Naive thymus-derived CD8-positive, alpha-beta T cell (primary cell): ENCODE results near the gene WIPF1. TPM values are rescaled to one million over a fixed set of nuclear protein-coding genes. Genes with fewer than 3 reads are reported as not detected.
"Not testable (repeated sequence)": the region's sequence is repeated elsewhere in the genome, so short reads cannot be mapped to it uniquely, and the experiment has no call there.

Source experiments
- ATAC-seq, 2 donors: fragments of 150-1000 bp; cut with Tn5 transposase in 1 of 2; sonication (Bioruptor Pico), chemical (Tn5 transposase) in 1 of 2; 1 replicate in 1 of 2; 2 replicates in 1 of 2; pipeline ENCODE4 v1.10.0; 2021; ENCODE audit warnings: mild to moderate bottlenecking in 2 of 2, moderate library complexity in 2 of 2
- POLR2A ChIA-PET: fragments of 350-600 bp; sonication (Branson Sonifier 250); formaldehyde crosslinking; loops from one replicate; lab custom pipeline; 2021; ENCODE audit warnings: antibody characterized with exemption; lab: Charles Lee
- DNase-seq, 10 donors: peaks; one replicate each; pipeline versions ENCODE4 v3.0.0 to v3.0.0-alpha.2; 2020 to 2022
- H3K27ac Mint-ChIP-seq, 10 donors: one replicate each; pipeline ENCODE4 v1.8.0; 2020 to 2022; ENCODE audit warnings: mild to moderate bottlenecking in 10 of 10, mixed read lengths in 10 of 10, moderate library complexity in 4 of 10, inconsistent platforms in 1 of 10
- H3K27me3 Mint-ChIP-seq, 5 donors: one replicate each; pipeline ENCODE4 v1.8.0; 2021 to 2022; ENCODE audit warnings: mixed read lengths in 5 of 5
- H3K36me3 Mint-ChIP-seq, 3 donors: one replicate each; pipeline ENCODE4 v1.8.0; 2020 to 2022; ENCODE audit warnings: mixed read lengths in 3 of 3, mild to moderate bottlenecking in 2 of 3, inconsistent platforms in 1 of 3
- H3K4me1 Mint-ChIP-seq, 4 donors: one replicate each; pipeline ENCODE4 v1.8.0; 2021 to 2022; ENCODE audit warnings: mixed read lengths in 4 of 4
- H3K4me3 Mint-ChIP-seq, 10 donors: one replicate each; pipeline ENCODE4 v1.8.0; 2020 to 2022; ENCODE audit warnings: mild to moderate bottlenecking in 10 of 10, mixed read lengths in 10 of 10, moderate library complexity in 6 of 10, inconsistent platforms in 1 of 10
- H3K9me3 Mint-ChIP-seq, 9 donors: one replicate each; pipeline ENCODE4 v1.8.0; 2020 to 2022; ENCODE audit warnings: mixed read lengths in 9 of 9, mild to moderate bottlenecking in 3 of 9, inconsistent platforms in 1 of 9, moderate library complexity in 1 of 9
- polyA plus RNA-seq, 3 donors: library from polyadenylated mRNA; unstranded; fragments of 300-500 nt; fragmentation: Illumina TruSeq; gene quantifications; one replicate each; pipeline ENCODE4 v1.2.3, GENCODE V29; 2021
- total RNA-seq, 8 experiments: library from RNA in 2 of 8; stranded (reverse) in 2 of 8; gene quantifications; one replicate each; pipeline ENCODE4 v1.2.3 and lab custom pipeline; 2021 to 2026

WIPF1 gene
- total and polyA plus RNA-seq, 5 experiments from 2014 or later = 97.5 to 419 (median 116) TPM

- ATAC-seq (no peak), DNase-seq (no peak)
- peaks cover 0 to 12% (median 3%) of the 10 kb centered on the region in 3 donors for H3K36me3 Mint-ChIP-seq
- POLR2A ChIA-PET = interaction anchor here (0.7 to 1.2 kb wide), 3 partner anchors 9 to 74 kb away, joined by 3 read pairs; partner anchors contain the start of gene WIPF1
- H3K4me1 Mint-ChIP-seq = peaks cover 11 to 60% (median 42%) of the 10 kb centered on the region in 4 donors
- no peaks in the 10 kb centered on the region for H3K9me3 Mint-ChIP-seq
- peak overlapping the region in 8 of 10 donors; percentile 2 to 51 (median 18) for H3K4me3 Mint-ChIP-seq
- peak overlapping the region; percentile 6 to 91 (median 82) for H3K27ac Mint-ChIP-seq
- H3K27me3 Mint-ChIP-seq = no peaks in the 10 kb centered on the region
Observed at GRCh38 chr2:174552880-174553279, 44.7 kb downstream of the WIPF1 start.

GRCh38 chr2:174551697-174552096 is 45.9 kb downstream of the WIPF1 start:
- H3K4me3 Mint-ChIP-seq = peak overlapping the region in 3 of 10 donors; percentile 2 to 36 (median 28)
- H3K9me3 Mint-ChIP-seq = no peaks in the 10 kb centered on the region
- DNase-seq (no peak), ATAC-seq (peak in 1 of 2 donors; percentile 41)
- peak overlapping the region; percentile 49 to 91 (median 82) for H3K27ac Mint-ChIP-seq
- H3K4me1 Mint-ChIP-seq = peaks cover 17 to 63% (median 46%) of the 10 kb centered on the region in 4 donors
- POLR2A ChIA-PET = interaction anchor here (0.6 to 1.3 kb wide), 4 partner anchors 9 to 66 kb away, joined by 3 to 6 read pairs (median 3); partner anchors contain the start of gene WIPF1
- no peaks in the 10 kb centered on the region for H3K27me3 Mint-ChIP-seq
- peaks cover 0 to 10% (median 4%) of the 10 kb centered on the region in 3 donors for H3K36me3 Mint-ChIP-seq

GRCh38 chr2:174548646-174549045 is 49.0 kb downstream of the WIPF1 start:
- H3K4me3 Mint-ChIP-seq, H3K27ac Mint-ChIP-seq, DNase-seq, H3K36me3 Mint-ChIP-seq, H3K9me3 Mint-ChIP-seq, ATAC-seq, H3K27me3 Mint-ChIP-seq: not testable (repeated sequence)
- H3K4me1 Mint-ChIP-seq = peaks cover 15 to 47% (median 38%) of the 10 kb centered on the region in 4 donors
- POLR2A ChIA-PET = interaction anchor here (1.5 kb wide), 1 partner anchor 55 kb away, joined by 4 read pairs; no protein-coding TSS in a partner anchor

GRCh38 chr2:174548021-174548420 is 49.6 kb downstream of the WIPF1 start:
- DNase-seq, H3K4me3 Mint-ChIP-seq, H3K36me3 Mint-ChIP-seq, H3K9me3 Mint-ChIP-seq, H3K27me3 Mint-ChIP-seq, ATAC-seq: not testable (repeated sequence)
- POLR2A ChIA-PET = interaction anchor here (1.5 kb wide), 1 partner anchor 55 kb away, joined by 4 read pairs; no protein-coding TSS in a partner anchor
- Mint-ChIP-seq H3K4me1 (peaks cover 15 to 47% (median 37%) of the 10 kb centered on the region in 4 donors), H3K27ac (peak overlapping the region in 1 of 10 donors; percentile 74)

GRCh38 chr2:174546519-174547506 is 50.8 kb downstream of the WIPF1 start:
- POLR2A ChIA-PET = interaction anchor here (0.5 to 2.0 kb wide), 7 partner anchors 8 to 83 kb away, joined by 3 to 12 read pairs (median 4); no protein-coding TSS in a partner anchor

GRCh38 chr2:174545240-174545639 is 52.4 kb downstream of the WIPF1 start:
- Mint-ChIP-seq H3K27ac (peak overlapping the region in 6 of 10 donors; percentile 19 to 64 (median 52)), H3K4me3 (no peak overlapping the region), H3K27me3 (no peaks in the 10 kb centered on the region), H3K4me1 (peaks cover 12 to 31% (median 18%) of the 10 kb centered on the region in 4 donors), H3K9me3 (no peaks in the 10 kb centered on the region), H3K36me3 (peaks cover 0 to 4% (median 4%) of the 10 kb centered on the region in 3 donors)
- POLR2A ChIA-PET = no interaction called here
- ATAC-seq = no peak
- DNase-seq = no peak

More at GRCh38 chr2:174546519-174547506, 50.8 kb downstream of the WIPF1 start:
- ATAC-seq (peak; percentile 72 to 82), DNase-seq (peak in 9 of 10 donors; percentile 13 to 67 (median 44))
- Mint-ChIP-seq H3K36me3 (peaks cover 0 to 7% (median 4%) of the 10 kb centered on the region in 3 donors), H3K27ac (peak overlapping the region; percentile 13 to 85 (median 74)), H3K27me3 (no peaks in the 10 kb centered on the region), H3K4me1 (peaks cover 18 to 35% (median 26%) of the 10 kb centered on the region in 4 donors), H3K4me3 (no peak overlapping the region), H3K9me3 (no peaks in the 10 kb centered on the region)

GRCh38 chr2:174544802-174545201 is 52.8 kb downstream of the WIPF1 start:
- H3K27me3 Mint-ChIP-seq = no peaks in the 10 kb centered on the region
- H3K9me3 Mint-ChIP-seq = no peaks in the 10 kb centered on the region
- DNase-seq = no peak
- H3K4me3 Mint-ChIP-seq = no peak overlapping the region
- ATAC-seq = no peak
- H3K27ac Mint-ChIP-seq = peak overlapping the region in 6 of 10 donors; percentile 19 to 64 (median 52)
- POLR2A ChIA-PET = interaction anchor here (0.9 to 1.3 kb wide), 2 partner anchors 9 to 10 kb away, joined by 3 to 4 read pairs; no protein-coding TSS in a partner anchor
- peaks cover 0 to 4% (median 4%) of the 10 kb centered on the region in 3 donors for H3K36me3 Mint-ChIP-seq
- H3K4me1 Mint-ChIP-seq = peaks cover 11 to 31% (median 18%) of the 10 kb centered on the region in 4 donors

- Mint-ChIP-seq H3K9me3 (no peaks in the 10 kb centered on the region), H3K27me3 (no peaks in the 10 kb centered on the region), H3K4me3 (no peak overlapping the region), H3K4me1 (peaks cover 10 to 32% (median 20%) of the 10 kb centered on the region in 4 donors), H3K27ac (peak overlapping the region in 5 of 10 donors; percentile 42 to 80 (median 70)), H3K36me3 (peaks cover 0 to 4% (median 4%) of the 10 kb centered on the region in 3 donors)
- no peak for ATAC-seq
- POLR2A ChIA-PET = interaction anchor here (0.6 to 1.3 kb wide), 4 partner anchors 9 to 55 kb away, joined by 3 to 4 read pairs (median 4); no protein-coding TSS in a partner anchor
- no peak for DNase-seq
Observed at GRCh38 chr2:174544156-174544555, 53.4 kb downstream of the WIPF1 start.

- Mint-ChIP-seq H3K9me3 (no peaks in the 10 kb centered on the region), H3K27ac (no peak overlapping the region), H3K36me3 (no peaks in the 10 kb centered on the region), H3K4me1 (peaks cover 8 to 24% (median 14%) of the 10 kb centered on the region in 4 donors), H3K4me3 (no peak overlapping the region), H3K27me3 (peaks cover 0 to 1% (median 0%) of the 10 kb centered on the region in 5 donors)
- DNase-seq (no peak), ATAC-seq (no peak)
- POLR2A ChIA-PET = no interaction called here
Observed at GRCh38 chr2:174540893-174541292, 56.7 kb downstream of the WIPF1 start.

- Mint-ChIP-seq H3K27me3 (peaks cover 0 to 1% (median 0%) of the 10 kb centered on the region in 5 donors), H3K27ac (peak overlapping the region in 3 of 10 donors; percentile 11 to 48 (median 27)), H3K4me1 (peaks cover 2 to 10% (median 5%) of the 10 kb centered on the region in 4 donors), H3K36me3 (peaks cover 0 to 6% (median 2%) of the 10 kb centered on the region in 3 donors), H3K4me3 (no peak overlapping the region), H3K9me3 (no peaks in the 10 kb centered on the region)
- DNase-seq (no peak), ATAC-seq (no peak)
- POLR2A ChIA-PET = interaction anchor here (1.0 kb wide), 1 partner anchor 8 kb away, joined by 3 read pairs; no protein-coding TSS in a partner anchor
Observed at GRCh38 chr2:174535757-174536703, 61.6 kb downstream of the WIPF1 start.

- Mint-ChIP-seq H3K4me3 (no peak overlapping the region), H3K36me3 (peaks cover 0 to 12% (median 2%) of the 10 kb centered on the region in 3 donors), H3K27me3 (peaks cover 0 to 1% (median 0%) of the 10 kb centered on the region in 5 donors), H3K4me1 (peaks cover 2 to 10% (median 5%) of the 10 kb centered on the region in 4 donors), H3K27ac (peak overlapping the region in 1 of 10 donors; percentile 32), H3K9me3 (no peaks in the 10 kb centered on the region)
- POLR2A ChIA-PET = interaction anchor here (1.0 kb wide), 1 partner anchor 9 kb away, joined by 3 read pairs; no protein-coding TSS in a partner anchor
- no peak for ATAC-seq
- DNase-seq = no peak
Observed at GRCh38 chr2:174535083-174535482, 62.5 kb downstream of the WIPF1 start.
